K562 (cell line): ENCODE data around the gene COX18. TPM values are rescaled to one million over a fixed set of nuclear protein-coding genes. Genes with fewer than 3 reads are reported as not detected.

ENCODE experiments used
- ATAC-seq: fragments of 200-7000 bp; cut with Tn5 transposase; 3 replicates; pipeline ENCODE4 v1.9.1; 2020; ENCODE audit warnings: moderate library complexity
- BruUV-seq: library from RNA; stranded (reverse); fragments of 400-500 nt; replicated peaks from 2 replicates; lab custom pipeline; 2021; lab: Mats Ljungman, UMichigan
- CTCF ChIA-PET: fragments of 300-600 bp; formaldehyde crosslinking; extraction: SDS; loops from one replicate; lab custom pipeline; 2021; ENCODE audit warnings: low intra/inter-chr PET ratio; lab: Yijun Ruan, JAX
- POLR2A ChIA-PET: fragments of 300-600, 350-650 bp; sonication (Branson Sonifier 250); formaldehyde crosslinking; extraction: SDS; loops from one replicate; lab custom pipeline; 2021; ENCODE audit warnings: antibody characterized with exemption, inconsistent platforms; lab: Yijun Ruan, JAX
- DNase-seq, 4 experiments: peaks; one replicate each; pipeline versions ENCODE4 v3.0.0 to v3.0.0-alpha.2; 2011 to 2018; ENCODE audit warnings: low spot score in 3 of 4, mixed read lengths in 3 of 4; ENCODE audit errors: extremely low read depth in 1 of 4
- FAIRE-seq: peaks from 2 replicates; lab custom pipeline; 2011; peaks lifted over from hg19 to GRCh38; lab: Jason Lieb, UNC
- H2AFZ ChIP-seq: 2 replicates; pipeline ENCODE4 v1.6.0; 2011; ENCODE audit warnings: low read depth, low read length, control low read depth, inconsistent platforms
- H3K27ac ChIP-seq: fragments of 200-600 bp; 3 replicates; pipeline ENCODE4 v1.8.0; 2011; ENCODE audit warnings: low read depth, mild to moderate bottlenecking, control low read depth, inconsistent platforms, low read length, moderate library complexity, mixed read lengths; ENCODE audit errors: extremely low read depth
- H3K27me3 ChIP-seq, 2 experiments: fragments of 300-600 bp in 1 of 2; 2 replicates in 1 of 2; 3 replicates in 1 of 2; pipeline versions ENCODE4 v1.6.0 to v1.8.0; 2011; ENCODE audit warnings: inconsistent platforms in 2 of 2, low read length in 2 of 2, mild to moderate bottlenecking in 1 of 2, mixed read lengths in 1 of 2, moderate library complexity in 1 of 2; ENCODE audit not compliant: control insufficient read depth in 2 of 2, insufficient read depth in 2 of 2
- H3K36me3 ChIP-seq: fragments of 300-600 bp; 3 replicates; pipeline ENCODE4 v1.8.0; 2011; ENCODE audit warnings: mild to moderate bottlenecking, low read length, inconsistent platforms; ENCODE audit not compliant: control insufficient read depth, insufficient read depth
- H3K4me1 ChIP-seq, 2 experiments: fragments of 200-600 bp in 1 of 2; replicated peaks in 1 of 2; 2 replicates in 1 of 2; 3 replicates in 1 of 2; pipeline versions ENCODE4 v1.5.1 to v1.8.0; 2011; ENCODE audit warnings: inconsistent platforms in 2 of 2, low read length in 2 of 2, mild to moderate bottlenecking in 1 of 2, mixed read lengths in 1 of 2, moderate library complexity in 1 of 2; ENCODE audit not compliant: control insufficient read depth in 2 of 2, insufficient read depth in 2 of 2
- H3K4me2 ChIP-seq: 2 replicates; pipeline ENCODE4 v1.6.1; 2011; ENCODE audit warnings: low read length, control low read depth, inconsistent platforms, mixed read lengths; ENCODE audit not compliant: insufficient read depth
- H3K4me3 ChIP-seq: fragments of 200-600 bp; sonication (generic), shearing (Covaris generic); 2 replicates; pipeline ENCODE4 v1.5.1; 2016; ENCODE audit warnings: control low read depth, inconsistent platforms
- H3K79me2 ChIP-seq: fragments of 200-600 bp; 3 replicates; pipeline ENCODE4 v1.8.0; 2011; ENCODE audit warnings: low read length, inconsistent platforms; ENCODE audit not compliant: control insufficient read depth, insufficient read depth
- H3K9ac ChIP-seq, 2 experiments: 2 replicates each; pipeline versions ENCODE4 v1.6.0 to v1.6.1; 2011; ENCODE audit warnings: low read depth in 2 of 2, low read length in 2 of 2, control low read depth in 1 of 2, inconsistent platforms in 1 of 2, mild to moderate bottlenecking in 1 of 2, mixed read lengths in 1 of 2; ENCODE audit not compliant: insufficient read depth in 1 of 2
- H3K9me1 ChIP-seq: one replicate; pipeline ENCODE4 v1.6.0; 2011; ENCODE audit warnings: inconsistent platforms, mild to moderate bottlenecking, low read length, moderate library complexity; ENCODE audit not compliant: control insufficient read depth, insufficient read depth
- H3K9me3 ChIP-seq: replicated peaks from 2 replicates; pipeline ENCODE4 v1.5.1; 2011; ENCODE audit warnings: low read depth, low read length, inconsistent platforms; ENCODE audit not compliant: control insufficient read depth, insufficient read depth
- H4K20me1 ChIP-seq: replicated peaks from 2 replicates; pipeline ENCODE4 v1.6.1; 2011; ENCODE audit warnings: low read length, inconsistent platforms, mixed read lengths; ENCODE audit not compliant: control insufficient read depth, insufficient read depth
- BHLHE40 ChIP-seq: IDR thresholded peaks from 2 replicates; pipeline ENCODE4 v1.6.1; 2011; ENCODE audit warnings: low read length, improper control_type of control experiment
- EWSR1 ChIP-seq: fragments of 450-650 bp; IDR thresholded peaks from 2 replicates; pipeline ENCODE4 v1.6.1; 2018; ENCODE audit warnings: borderline replicate concordance, mild to moderate bottlenecking, low read depth, moderate library complexity; ENCODE audit not compliant: partially characterized antibody
- FOXK1 ChIP-seq: sonication (generic); formaldehyde crosslinking; IDR thresholded peaks from 2 replicates; pipeline ENCODE4 v1.8.0; 2022; ENCODE audit warnings: missing genetic modification reagents, mild to moderate bottlenecking, borderline replicate concordance
- HNRNPK ChIP-seq: fragments of 200-400 bp; formaldehyde crosslinking; IDR thresholded peaks from one replicate; pipeline ENCODE4 v1.6.1; 2018; ENCODE audit warnings: mild to moderate bottlenecking, low read depth, low read length; ENCODE audit not compliant: poor library complexity, severe bottlenecking
- ILK ChIP-seq: fragments of 450-650 bp; IDR thresholded peaks from 2 replicates; pipeline ENCODE4 v1.6.1; 2016; ENCODE audit warnings: missing genetic modification characterization, low read depth, mild to moderate bottlenecking, missing compliant biosample characterization, moderate library complexity, borderline replicate concordance
- MYC ChIP-seq, 2 experiments: fragments of 250-450 bp in 1 of 2; sonication (Bioruptor Pico) in 1 of 2; IDR thresholded peaks; 2 replicates each; pipeline versions ENCODE4 v1.5.1 to v1.6.1; 2012 to 2021; ENCODE audit warnings: low read depth in 2 of 2, borderline replicate concordance in 1 of 2, improper control_type of control experiment in 1 of 2, low read length in 1 of 2, mild to moderate bottlenecking in 1 of 2, moderate library complexity in 1 of 2
- NONO ChIP-seq, 2 experiments: fragments of 200-400 bp in 1 of 2; fragments of 450-650 bp in 1 of 2; formaldehyde crosslinking in 1 of 2; IDR thresholded peaks; 2 replicates each; pipeline ENCODE4 v1.6.1; 2017; ENCODE audit warnings: low read depth in 2 of 2, mild to moderate bottlenecking in 2 of 2, moderate library complexity in 2 of 2, low read length in 1 of 2
- POLR3A ChIP-seq: IDR thresholded peaks from 2 replicates; pipeline ENCODE4 v1.6.1; 2011; ENCODE audit warnings: borderline replicate concordance, mild to moderate bottlenecking, moderate library complexity; ENCODE audit not compliant: insufficient read length, insufficient read depth; ENCODE audit errors: extremely low read depth
- TAF15 ChIP-seq: fragments of 200-400 bp; formaldehyde crosslinking; IDR thresholded peaks from 2 replicates; pipeline ENCODE4 v1.6.1; 2017; ENCODE audit warnings: mild to moderate bottlenecking, low read depth, low read length, moderate library complexity
- ZNF24 ChIP-seq: fragments of 450-650 bp; IDR thresholded peaks from 2 replicates; pipeline ENCODE4 v1.6.1; 2016
- ZNF695 ChIP-seq: fragments of 450-650 bp; formaldehyde crosslinking; IDR thresholded peaks from 2 replicates; pipeline ENCODE4 v1.4.0; 2020; ENCODE audit warnings: mild to moderate bottlenecking, moderate library complexity
- WGBS: fragments of 100-300 bp; shearing (Covaris generic); methylation state at CpG from one replicate; pipeline ENCODE4 v1.1.6; 2016; ENCODE audit warnings: low coverage, mixed read lengths; ENCODE audit not compliant: insufficient coverage; ENCODE audit errors: missing lambda C conversion rate; 5-methylcytosine and 5-hydroxymethylcytosine counted together
- in situ Hi-C: fragments of 300-500 bp; cut with MboI; formaldehyde crosslinking; loops from 4 replicates; pipeline ENCODE4 v1.15.0; 2018; ENCODE audit warnings: inconsistent platforms, mixed read lengths
- intact Hi-C: fragments of 100-400 bp; cut with micrococcal nuclease; formaldehyde crosslinking; loops from 2 replicates; pipeline ENCODE4 v1.14.2; 2022
- polyA plus RNA-seq, 8 experiments: library from polyadenylated mRNA; depleted of rRNA in 4 of 8; stranded (reverse) in 5 of 8; unstranded in 3 of 8; fragments of >200 nt; fragmentation: Nextera tagmentation in 2 of 8; fragmentation: Illumina TruSeq in 1 of 8; extraction: Ambion mirVana in 2 of 8; extraction: Trizol in 1 of 8; gene quantifications; 2 replicates each; pipeline versions ENCODE4 v1.2.1 to v1.2.3, GENCODE V29; 2011 to 2014; ENCODE audit warnings: inconsistent platforms in 1 of 8, missing spikeins in 1 of 8
- total RNA-seq, 7 experiments: library from RNA; depleted of rRNA in 6 of 7; stranded (reverse); fragments of >200 nt in 6 of 7; fragmentation: Illumina TruSeq in 2 of 7; extraction: Trizol in 2 of 7; gene quantifications; 2 replicates each; pipeline versions ENCODE4 v1.2.1 to v1.2.3, GENCODE V29; 2011 to 2021; ENCODE audit warnings: low replicate concordance in 1 of 7
- TF ChIP-seq, protein P1 (sequence below): sonication (generic); formaldehyde crosslinking; IDR thresholded peaks from 2 replicates; pipeline ENCODE4 v1.8.1; 2022; ENCODE audit warnings: missing genetic modification reagents
- TF ChIP-seq, protein P2 (sequence below): fragments of 250-450 bp; sonication (Bioruptor Pico); IDR thresholded peaks from 2 replicates; pipeline ENCODE4 v1.6.1; 2021; ENCODE audit warnings: mild to moderate bottlenecking
- TF ChIP-seq, protein P3 (sequence below): fragments of 250-450 bp; sonication (Bioruptor Pico); IDR thresholded peaks from 2 replicates; pipeline ENCODE4 v1.5.0; 2021
- TF ChIP-seq, protein P4 (sequence below), 2 experiments: fragments of 200-800 bp in 1 of 2; sonication (Bioruptor generic) in 1 of 2; sonication (generic) in 1 of 2; formaldehyde crosslinking in 1 of 2; IDR thresholded peaks in 1 of 2; conservative IDR thresholded peaks in 1 of 2; 2 replicates each; pipeline versions ENCODE4 v1.5.0 to v1.6.1; 2016 to 2020; ENCODE audit warnings: missing compliant biosample characterization in 1 of 2, missing genetic modification characterization in 1 of 2, missing genetic modification reagents in 1 of 2
- TF ChIP-seq, protein P5 (sequence below): fragments of 250-450 bp; sonication (Bioruptor Pico); IDR thresholded peaks from 2 replicates; pipeline ENCODE4 v1.8.0; 2022; ENCODE audit warnings: moderate library complexity, mild to moderate bottlenecking, inconsistent platforms

The COX18 gene
- total and polyA plus RNA-seq, 9 of the 15 experiments (the other 6 are each of a cell fraction or from before 2014, with no cell fraction given): 7.0 to 21.3 (median 14.7) TPM

DNA sequence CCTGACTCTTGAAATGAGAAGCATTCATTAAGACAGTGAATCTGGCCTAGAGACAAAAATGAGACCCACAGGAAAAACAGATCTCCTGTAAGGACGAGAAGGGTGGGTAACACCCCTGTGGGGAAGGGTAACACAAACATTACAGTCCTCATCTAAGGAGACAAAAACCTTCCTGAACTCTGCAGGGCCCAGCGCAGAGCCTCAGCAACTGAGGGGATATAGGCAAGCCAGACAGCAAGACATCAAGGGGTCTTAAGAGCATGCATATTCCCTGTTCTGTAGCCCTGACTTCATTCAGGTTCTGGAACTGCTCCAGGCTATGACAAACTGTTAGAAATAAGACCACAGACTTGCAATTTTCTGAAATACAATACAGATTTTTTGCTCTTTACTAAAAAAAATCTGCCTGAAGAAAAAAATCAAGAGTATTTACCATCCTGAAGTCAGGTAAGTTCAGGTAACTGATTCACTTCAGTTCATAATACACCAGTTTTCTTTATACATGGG lies 15.5 kb downstream of the COX18 start (continued):
- TF ChIP-seq, protein P1, sequence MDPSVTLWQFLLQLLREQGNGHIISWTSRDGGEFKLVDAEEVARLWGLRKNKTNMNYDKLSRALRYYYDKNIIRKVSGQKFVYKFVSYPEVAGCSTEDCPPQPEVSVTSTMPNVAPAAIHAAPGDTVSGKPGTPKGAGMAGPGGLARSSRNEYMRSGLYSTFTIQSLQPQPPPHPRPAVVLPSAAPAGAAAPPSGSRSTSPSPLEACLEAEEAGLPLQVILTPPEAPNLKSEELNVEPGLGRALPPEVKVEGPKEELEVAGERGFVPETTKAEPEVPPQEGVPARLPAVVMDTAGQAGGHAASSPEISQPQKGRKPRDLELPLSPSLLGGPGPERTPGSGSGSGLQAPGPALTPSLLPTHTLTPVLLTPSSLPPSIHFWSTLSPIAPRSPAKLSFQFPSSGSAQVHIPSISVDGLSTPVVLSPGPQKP (CRISPR knock-in tag): no peak
- TF ChIP-seq, protein P2, sequence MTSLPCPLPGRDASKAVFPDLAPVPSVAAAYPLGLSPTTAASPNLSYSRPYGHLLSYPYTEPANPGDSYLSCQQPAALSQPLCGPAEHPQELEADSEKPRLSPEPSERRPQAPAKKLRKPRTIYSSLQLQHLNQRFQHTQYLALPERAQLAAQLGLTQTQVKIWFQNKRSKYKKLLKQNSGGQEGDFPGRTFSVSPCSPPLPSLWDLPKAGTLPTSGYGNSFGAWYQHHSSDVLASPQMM (CRISPR knock-in tag): no peak

DNA sequence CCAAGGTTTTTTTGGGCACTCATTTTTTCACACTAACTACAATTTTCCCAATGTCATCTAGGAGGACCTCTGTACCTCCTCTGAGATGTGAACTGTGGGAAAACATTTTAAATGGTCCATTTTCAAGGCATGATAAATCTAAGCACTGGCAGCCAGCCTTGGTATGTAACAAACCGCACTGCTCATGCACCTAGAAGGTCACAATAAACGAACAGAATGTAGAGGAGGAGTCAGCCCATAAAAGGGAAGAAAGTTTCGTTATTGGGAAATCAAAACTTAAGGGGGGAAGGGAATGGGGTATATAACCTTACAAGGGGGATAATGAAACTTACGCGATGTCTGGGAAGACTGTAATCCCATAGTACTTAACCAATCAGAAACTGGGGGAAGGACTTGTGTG lies 16.4 kb downstream of the COX18 start:
- POLR2A ChIA-PET: no interaction called here
- in situ Hi-C loops (no loop called here), intact Hi-C loops (no loop called here)
- Histone ChIP-seq H3K79me2 (no peaks in the 10 kb centered on the region), H3K9me3 (no peaks in the 10 kb centered on the region), H4K20me1 (no peaks in the 10 kb centered on the region), H3K9me1 (no peaks in the 10 kb centered on the region), H3K4me3 (no peak overlapping the region), H3K27ac (no peak overlapping the region), H3K4me2 (no peak overlapping the region), H3K27me3 (no peaks in the 10 kb centered on the region), H3K4me1 (no peaks in the 10 kb centered on the region), H3K9ac (no peak overlapping the region), H2AFZ (no peak overlapping the region), H3K36me3 (peaks cover 30% of the 10 kb centered on the region; the same call in 2 of the 3 replicates)
- DNase-seq (no peak), ATAC-seq (no peak), FAIRE-seq (no peak)
- BruUV-seq: no TSS peak
- WGBS: 70% methylated on average over 5 of the region's 5 CpGs
- CTCF ChIA-PET: no interaction called here
- TF ChIP-seq HNRNPK: no peak
- TF ChIP-seq POLR3A: no peak
- no peak for TF ChIP-seq ZNF695
- no peak for TF ChIP-seq ZNF24
- no peak for TF ChIP-seq EWSR1
- no peak for TF ChIP-seq TAF15
- TF ChIP-seq, protein P3, sequence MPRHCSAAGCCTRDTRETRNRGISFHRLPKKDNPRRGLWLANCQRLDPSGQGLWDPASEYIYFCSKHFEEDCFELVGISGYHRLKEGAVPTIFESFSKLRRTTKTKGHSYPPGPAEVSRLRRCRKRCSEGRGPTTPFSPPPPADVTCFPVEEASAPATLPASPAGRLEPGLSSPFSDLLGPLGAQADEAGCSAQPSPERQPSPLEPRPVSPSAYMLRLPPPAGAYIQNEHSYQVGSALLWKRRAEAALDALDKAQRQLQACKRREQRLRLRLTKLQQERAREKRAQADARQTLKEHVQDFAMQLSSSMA (CRISPR knock-in tag): no peak
- no peak for TF ChIP-seq ILK (tag)
- TF ChIP-seq MYC (IDR thresholded peaks at IDR 0.05; ENCODE audit: low read depth, low read length): no peak
- TF ChIP-seq MYC (CRISPR knock-in tag; IDR thresholded peaks at IDR 0.05; ENCODE audit: borderline replicate concordance, low read depth): no peak
- TF ChIP-seq, protein P4, sequence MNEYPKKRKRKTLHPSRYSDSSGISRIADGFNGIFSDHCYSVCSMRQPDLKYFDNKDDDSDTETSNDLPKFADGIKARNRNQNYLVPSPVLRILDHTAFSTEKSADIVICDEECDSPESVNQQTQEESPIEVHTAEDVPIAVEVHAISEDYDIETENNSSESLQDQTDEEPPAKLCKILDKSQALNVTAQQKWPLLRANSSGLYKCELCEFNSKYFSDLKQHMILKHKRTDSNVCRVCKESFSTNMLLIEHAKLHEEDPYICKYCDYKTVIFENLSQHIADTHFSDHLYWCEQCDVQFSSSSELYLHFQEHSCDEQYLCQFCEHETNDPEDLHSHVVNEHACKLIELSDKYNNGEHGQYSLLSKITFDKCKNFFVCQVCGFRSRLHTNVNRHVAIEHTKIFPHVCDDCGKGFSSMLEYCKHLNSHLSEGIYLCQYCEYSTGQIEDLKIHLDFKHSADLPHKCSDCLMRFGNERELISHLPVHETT (CRISPR knock-in tag; conservative IDR thresholded peaks at IDR 0.05 in 1 of 2, IDR thresholded peaks at IDR 0.05 in 1 of 2): no peak
- TF ChIP-seq FOXK1 (CRISPR knock-in tag): no peak
- TF ChIP-seq BHLHE40: no peak
- TF ChIP-seq NONO (IDR thresholded peaks at IDR 0.05; ENCODE audit: low read depth in 2 of 2, low read length in 1 of 2): no peak
- TF ChIP-seq, protein P5, sequence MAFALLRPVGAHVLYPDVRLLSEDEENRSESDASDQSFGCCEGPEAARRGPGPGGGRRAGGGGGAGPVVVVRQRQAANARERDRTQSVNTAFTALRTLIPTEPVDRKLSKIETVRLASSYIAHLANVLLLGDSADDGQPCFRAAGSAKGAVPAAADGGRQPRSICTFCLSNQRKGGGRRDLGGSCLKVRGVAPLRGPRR: no peak
